ENCODE data around the gene NANOS3.

DNA sequence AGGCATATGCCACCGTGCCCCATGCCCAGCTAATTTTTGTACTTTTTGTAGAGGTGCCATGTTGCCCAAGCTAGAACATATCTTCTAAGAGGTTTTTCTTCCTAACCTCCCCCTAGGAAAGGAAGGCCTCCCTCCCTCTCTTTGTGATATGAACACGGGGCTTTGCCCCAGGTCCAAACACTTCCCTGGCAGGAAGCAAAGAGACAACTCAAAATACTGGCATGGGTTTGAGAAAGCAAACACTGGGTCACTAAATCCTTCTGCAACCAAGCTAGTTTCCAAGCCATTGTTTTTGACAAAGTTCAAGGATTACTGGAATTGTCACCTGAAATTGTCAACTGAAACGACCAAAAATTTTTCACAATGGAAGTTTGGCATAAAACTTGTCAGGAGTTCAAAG is 37.8 kb downstream of the NANOS3 start:
- TF ChIP-seq ZNF384 (IDR thresholded peaks at IDR 0.05) (no peak), TARDBP (IDR thresholded peaks at IDR 0.05) (no peak), BHLHE40 (IDR thresholded peaks at IDR 0.05; ENCODE audit: borderline replicate concordance) (no peak), ELF4 (IDR thresholded peaks at IDR 0.05) (no peak), SP1 (IDR thresholded peaks at IDR 0.05) (no peak), FOXA1 (IDR thresholded peaks at IDR 0.05) (no peak), CTBP1 (IDR thresholded peaks at IDR 0.05; ENCODE audit: borderline replicate concordance) (no peak), FOXM1 (IDR thresholded peaks at IDR 0.05; ENCODE audit: borderline replicate concordance) (no peak)

Measured in HEK293T (cell line).